GM12878 (cell line): ENCODE measurements around the gene CYB5R2. TPM values are rescaled to one million over a fixed set of nuclear protein-coding genes. Genes with fewer than 3 reads are reported as not detected.

ENCODE experiments used
- ATAC-seq: fragments of 200-7000 bp; cut with Tn5 transposase; 3 replicates; pipeline ENCODE4 v1.9.1; 2020; ENCODE audit warnings: mild to moderate bottlenecking, moderate library complexity
- BruUV-seq: library from RNA; stranded (reverse); fragments of 400-500 nt; replicated peaks from 2 replicates; lab custom pipeline; 2021; lab: Mats Ljungman, UMichigan
- CTCF ChIA-PET: fragments of 300-600 bp; sonication (Branson Sonifier 250); formaldehyde crosslinking; extraction: SDS; loops from one replicate; lab custom pipeline; 2021; ENCODE audit warnings: inconsistent platforms; lab: Yijun Ruan, JAX
- POLR2A ChIA-PET: fragments of 350-600 bp; formaldehyde crosslinking; extraction: SDS; loops from one replicate; lab custom pipeline; 2021; ENCODE audit warnings: inconsistent platforms; lab: Charles Lee
- RAD21 ChIA-PET: fragments of 300-600 bp; sonication (Branson Sonifier 250); formaldehyde crosslinking; loops from one replicate; lab custom pipeline; 2023; ENCODE audit warnings: antibody characterized with exemption; ENCODE audit not compliant: unreplicated experiment; lab: Charles Lee
- SMC1A ChIA-PET: fragments of 300-600 bp; sonication (Branson Sonifier 250); formaldehyde crosslinking; loops from one replicate; lab custom pipeline; 2023; ENCODE audit not compliant: unreplicated experiment, uncharacterized antibody; lab: Charles Lee
- DNase-seq: peaks from one replicate; pipeline ENCODE4 v3.0.0-alpha.2; 2011; ENCODE audit warnings: low read depth, low spot score
- FAIRE-seq: peaks from 3 replicates; lab custom pipeline; 2011; peaks lifted over from hg19 to GRCh38; lab: Jason Lieb, UNC
- H2AFZ ChIP-seq: 2 replicates; pipeline ENCODE4 v1.6.0; 2011; ENCODE audit warnings: low read depth, low read length, control low read depth; ENCODE audit not compliant: control insufficient read depth
- H3K27ac ChIP-seq: 2 replicates; pipeline ENCODE4 v1.5.1; 2011; ENCODE audit warnings: control low read depth; ENCODE audit not compliant: control insufficient read depth, insufficient read depth
- H3K27me3 ChIP-seq, 2 experiments: replicated peaks in 1 of 2; 2 replicates each; pipeline versions ENCODE4 v1.6.0 to v1.6.1; 2011; ENCODE audit warnings: low read length in 1 of 2; ENCODE audit not compliant: control insufficient read depth in 2 of 2, insufficient read depth in 2 of 2
- H3K36me3 ChIP-seq, 2 experiments: 2 replicates each; pipeline ENCODE4 v1.5.1; 2011; ENCODE audit warnings: low read length in 1 of 2; ENCODE audit not compliant: control insufficient read depth in 2 of 2, insufficient read depth in 2 of 2
- H3K4me1 ChIP-seq: 2 replicates; pipeline ENCODE4 v1.6.1; 2011; ENCODE audit warnings: mild to moderate bottlenecking, low read length, moderate library complexity, mixed read lengths; ENCODE audit not compliant: control insufficient read depth, insufficient read depth
- H3K4me2 ChIP-seq: 2 replicates; pipeline ENCODE4 v1.6.0; 2011; ENCODE audit warnings: control low read depth; ENCODE audit not compliant: control insufficient read depth, insufficient read depth
- H3K4me3 ChIP-seq: fragments of 200-600 bp; sonication (generic); 2 replicates; pipeline ENCODE4 v1.5.1; 2016
- H3K79me2 ChIP-seq: 2 replicates; pipeline ENCODE4 v1.6.0; 2011; ENCODE audit warnings: low read length; ENCODE audit not compliant: control insufficient read depth, insufficient read depth
- H3K9ac ChIP-seq: 2 replicates; pipeline ENCODE4 v1.8.0; 2011; ENCODE audit warnings: low read length, control low read depth, mixed read lengths; ENCODE audit not compliant: control insufficient read depth, insufficient read depth
- H3K9me3 ChIP-seq: replicated peaks from 3 replicates; pipeline ENCODE4 v1.5.1; 2011; ENCODE audit warnings: mild to moderate bottlenecking, low read length; ENCODE audit not compliant: control insufficient read depth, insufficient read depth
- H4K20me1 ChIP-seq: 2 replicates; pipeline ENCODE4 v1.6.0; 2011; ENCODE audit not compliant: control insufficient read depth, insufficient read depth
- BACH1 ChIP-seq: fragments of 450-650 bp; IDR thresholded peaks from 2 replicates; pipeline ENCODE4 v1.6.1; 2017; ENCODE audit warnings: mild to moderate bottlenecking, borderline replicate concordance
- CREB1 ChIP-seq: IDR thresholded peaks from 2 replicates; pipeline ENCODE4 v1.6.1; 2012; ENCODE audit warnings: low read depth, mild to moderate bottlenecking, inconsistent platforms
- CREM ChIP-seq: IDR thresholded peaks from 2 replicates; pipeline ENCODE4 v1.6.1; 2014; ENCODE audit warnings: antibody characterized with exemption, low read depth
- CUX1 ChIP-seq: IDR thresholded peaks from 2 replicates; pipeline ENCODE4 v1.6.1; 2012; ENCODE audit warnings: improper control_type of control experiment, low read depth, low read length; ENCODE audit not compliant: insufficient replicate concordance
- IKZF1 ChIP-seq: fragments of 450-650 bp; conservative IDR thresholded peaks from 2 replicates; pipeline ENCODE4 v1.6.1; 2017; ENCODE audit warnings: antibody characterized with exemption, mild to moderate bottlenecking
- POLR2A ChIP-seq: IDR thresholded peaks from 2 replicates; pipeline ENCODE4 v1.6.1; 2011; ENCODE audit warnings: low read depth, mild to moderate bottlenecking, low read length
- RAD51 ChIP-seq: fragments of 450-650 bp; IDR thresholded peaks from 2 replicates; pipeline ENCODE4 v1.6.1; 2016; ENCODE audit warnings: moderate library complexity, mild to moderate bottlenecking, inconsistent platforms
- RFX5 ChIP-seq: IDR thresholded peaks from 2 replicates; pipeline ENCODE4 v1.6.1; 2011; ENCODE audit warnings: low read depth, low read length, improper control_type of control experiment
- TAF1 ChIP-seq: IDR thresholded peaks from 2 replicates; pipeline ENCODE4 v1.6.1; 2011; ENCODE audit warnings: mild to moderate bottlenecking, low read depth, low read length, borderline replicate concordance
- WGBS: methylation state at CpG from one replicate; pipeline ENCODE4 v1.1.6; 2016; ENCODE audit warnings: low lambda C conversion rate; ENCODE audit not compliant: insufficient replicate concordance, insufficient coverage; ENCODE audit errors: missing lambda C conversion rate; 5-methylcytosine and 5-hydroxymethylcytosine counted together
- in situ Hi-C: fragments of 300-500 bp; cut with MboI; formaldehyde crosslinking; loops from 9 replicates; pipeline ENCODE4 v1.14.3; 2018; ENCODE audit warnings: mixed read lengths
- intact Hi-C: fragments of 100-400 bp; cut with micrococcal nuclease; formaldehyde crosslinking; loops from one replicate; pipeline ENCODE4 v1.14.2; 2022; ENCODE audit not compliant: unreplicated experiment
- polyA plus RNA-seq, 11 experiments: library from polyadenylated mRNA; depleted of rRNA in 4 of 11; unstranded in 6 of 11; stranded (reverse) in 5 of 11; fragments of >200 nt; fragmentation: Nextera tagmentation in 4 of 11; fragmentation: Illumina TruSeq in 1 of 11; extraction: Ambion mirVana in 4 of 11; extraction: Trizol in 1 of 11; gene quantifications; 1 replicate in 1 of 11; 2 replicates in 10 of 11; pipeline versions ENCODE4 v1.2.1 to v1.2.3, GENCODE V29; 2011 to 2016; ENCODE audit warnings: inconsistent platforms in 2 of 11, missing spikeins in 2 of 11, low read depth in 1 of 11
- total RNA-seq, 4 experiments: library from RNA; depleted of rRNA in 3 of 4; stranded (reverse); fragments of >200 nt in 3 of 4; fragmentation: Illumina TruSeq in 1 of 4; extraction: Trizol in 1 of 4; gene quantifications; 2 replicates each; pipeline versions ENCODE4 v1.2.1 to v1.2.3, GENCODE V29; 2013 to 2021

The CYB5R2 gene
- total and polyA plus RNA-seq, 10 of the 15 experiments (the other 5 are each of a cell fraction or from before 2014, with no cell fraction given), result 21.0 to 111 (median 70.4) TPM

- peak overlapping the region; percentile 70 for H3K9ac ChIP-seq
- FAIRE-seq, result no peak
- H3K4me2 ChIP-seq, result peak overlapping the region; percentile 96
- peak; percentile 18 for ATAC-seq
- peak overlapping the region; percentile 72 for H2AFZ ChIP-seq
- no peaks in the 10 kb centered on the region for H3K27me3 ChIP-seq
- POLR2A ChIA-PET, result no interaction called here
- H4K20me1 ChIP-seq, result no peaks in the 10 kb centered on the region
- peaks cover 34% of the 10 kb centered on the region for H3K4me1 ChIP-seq
- peaks cover 10% of the 10 kb centered on the region for H3K9me3 ChIP-seq
- RAD21 ChIA-PET, result no interaction called here
- no peak for TF ChIP-seq RFX5
- TF ChIP-seq IKZF1, result peak; percentile 19; the same call in 1 of the 2 replicates
- TF ChIP-seq CREB1, result 0 out of 2 replicates have a peak, but pooled peaks have one; percentile 4
- TF ChIP-seq BACH1, result 0 out of 2 replicates have a peak, but pooled peaks have one; percentile 17
- TF ChIP-seq CREM, result 0 out of 2 replicates have a peak, but pooled peaks have one; percentile 7
- TF ChIP-seq CUX1, result no peak
- TF ChIP-seq RAD51, result no peak
- TF ChIP-seq TAF1, result peak; percentile 21; the same call in 1 of the 2 replicates
- TF ChIP-seq POLR2A, result peak; percentile 61
- TF ChIP-seq, all 136 proteins: peak for 6
- peak overlapping the region; percentile 70; the same call in 1 of the 2 replicates for H3K27ac ChIP-seq
- in situ Hi-C loops (no loop called here), intact Hi-C loops (loop anchor here (2.0 kb wide), 1 partner anchor 161 kb away; the partner anchor contains the start of gene PPFIBP2)
- DNase-seq, result no peak
- BruUV-seq, result no TSS peak
- 34% methylated on average over 52 of the region's 72 CpGs for WGBS
- peaks cover 2% of the 10 kb centered on the region for H3K79me2 ChIP-seq
- H3K4me3 ChIP-seq, result peak overlapping the region; percentile 70
- SMC1A ChIA-PET, result no interaction called here
- no peaks in the 10 kb centered on the region for H3K36me3 ChIP-seq
- CTCF ChIA-PET, result interaction anchor here (1.4 kb wide), 1 partner anchor 15 kb away, joined by 3 read pairs; no protein-coding TSS in a partner anchor
Measured at GRCh38 chr11:7673724-7674434, 579 bp upstream of the CYB5R2 start.
